HepG2 (cell line): ENCODE measurements around the gene AUP1. TPM values are rescaled to one million over a fixed set of nuclear protein-coding genes. Genes with fewer than 3 reads are reported as not detected.
A peak's percentile ranks its signal among the peaks of the same experiment; 100 is the strongest.

ENCODE experiments used
- ATAC-seq: fragments of 200-7000 bp; cut with Tn5 transposase; 3 replicates; pipeline ENCODE4 v1.9.1; 2020; ENCODE audit warnings: mild to moderate bottlenecking, moderate library complexity
- BruUV-seq: library from RNA; stranded (reverse); fragments of 400-500 nt; replicated peaks from 2 replicates; lab custom pipeline; 2021; lab: Mats Ljungman, UMichigan
- CTCF ChIA-PET: fragments of 300-600 bp; formaldehyde crosslinking; extraction: SDS; loops from one replicate; lab custom pipeline; 2021; ENCODE audit warnings: low total read pairs, inconsistent platforms, low intra/inter-chr PET ratio; lab: Yijun Ruan, JAX
- POLR2A ChIA-PET: fragments of 350-600 bp; sonication (Branson Sonifier 250); formaldehyde crosslinking; loops from one replicate; lab custom pipeline; 2020; ENCODE audit warnings: antibody characterized with exemption, inconsistent platforms; lab: Yijun Ruan, JAX
- DNase-seq: peaks from one replicate; pipeline ENCODE4 v3.0.0-alpha.2; 2015; ENCODE audit warnings: low spot score
- FAIRE-seq: peaks from 3 replicates; lab custom pipeline; 2011; peaks lifted over from hg19 to GRCh38; lab: Jason Lieb, UNC
- H2AFZ ChIP-seq: one replicate; pipeline ENCODE4 v1.6.1; 2011; ENCODE audit warnings: low read length, inconsistent platforms
- H3K27ac ChIP-seq: fragments of 300-600 bp; 3 replicates; pipeline ENCODE4 v1.8.0; 2011; ENCODE audit warnings: mixed run types, mild to moderate bottlenecking, mixed read lengths, low read length, inconsistent platforms; ENCODE audit not compliant: insufficient read depth; ENCODE audit errors: extremely low read length
- H3K27me3 ChIP-seq, 2 experiments: fragments of 200-600 bp in 1 of 2; 2 replicates in 1 of 2; 3 replicates in 1 of 2; pipeline versions ENCODE4 v1.6.0 to v1.8.0; 2011; ENCODE audit warnings: low read length in 2 of 2, mild to moderate bottlenecking in 2 of 2, moderate library complexity in 2 of 2, inconsistent platforms in 1 of 2; ENCODE audit not compliant: insufficient read depth in 2 of 2, control insufficient read depth in 1 of 2
- H3K36me3 ChIP-seq, 2 experiments: fragments of 200-600 bp in 1 of 2; replicated peaks in 1 of 2; 2 replicates in 1 of 2; 3 replicates in 1 of 2; pipeline versions ENCODE4 v1.5.1 to v1.8.0; 2011; ENCODE audit warnings: low read length in 2 of 2, inconsistent platforms in 1 of 2; ENCODE audit not compliant: insufficient read depth in 2 of 2, control insufficient read depth in 1 of 2
- H3K4me1 ChIP-seq: 2 replicates; pipeline ENCODE4 v1.5.1; 2012; ENCODE audit warnings: low read length, inconsistent platforms; ENCODE audit not compliant: insufficient read depth
- H3K4me2 ChIP-seq: 2 replicates; pipeline ENCODE4 v1.6.0; 2011; ENCODE audit warnings: low read depth, low read length, inconsistent platforms
- H3K4me3 ChIP-seq, 3 experiments: fragments of 200-600 bp in 1 of 3; sonication (generic), shearing (Covaris generic) in 1 of 3; replicated peaks in 1 of 3; 2 replicates each; pipeline ENCODE4 v1.5.1; 2011 to 2016; ENCODE audit warnings: low read length in 3 of 3, inconsistent platforms in 2 of 3, low read depth in 2 of 3, mild to moderate bottlenecking in 2 of 3, control low read depth in 1 of 3, mixed read lengths in 1 of 3; ENCODE audit not compliant: insufficient read depth in 1 of 3
- H3K79me2 ChIP-seq: one replicate; pipeline ENCODE4 v1.6.1; 2011; ENCODE audit warnings: low read length, inconsistent platforms; ENCODE audit not compliant: insufficient read depth
- H3K9ac ChIP-seq: 2 replicates; pipeline ENCODE4 v1.6.0; 2011; ENCODE audit warnings: mild to moderate bottlenecking, low read depth, low read length, inconsistent platforms; ENCODE audit not compliant: insufficient read depth
- H3K9me3 ChIP-seq: 2 replicates; pipeline ENCODE4 v1.5.1; 2012; ENCODE audit warnings: mild to moderate bottlenecking, low read length
- H4K20me1 ChIP-seq: 2 replicates; pipeline ENCODE4 v1.6.0; 2011; ENCODE audit warnings: inconsistent platforms, mild to moderate bottlenecking, low read length, moderate library complexity; ENCODE audit not compliant: insufficient read depth
- AKAP8 ChIP-seq: sonication (generic); formaldehyde crosslinking; IDR thresholded peaks from 2 replicates; pipeline ENCODE4 v1.5.1; 2020; ENCODE audit warnings: mild to moderate bottlenecking, missing genetic modification reagents
- CAMTA2 ChIP-seq: sonication (generic); formaldehyde crosslinking; IDR thresholded peaks from 2 replicates; pipeline ENCODE4 v1.4.0; 2020; ENCODE audit warnings: mild to moderate bottlenecking, missing genetic modification reagents, borderline replicate concordance
- GZF1 ChIP-seq: sonication (generic); formaldehyde crosslinking; IDR thresholded peaks from 2 replicates; pipeline ENCODE4 v1.5.1; 2020; ENCODE audit warnings: mild to moderate bottlenecking, missing genetic modification reagents
- HIVEP1 ChIP-seq: sonication (generic); formaldehyde crosslinking; IDR thresholded peaks from 2 replicates; pipeline ENCODE4 v1.4.0; 2020; ENCODE audit warnings: mild to moderate bottlenecking, missing genetic modification reagents
- KDM2A ChIP-seq: sonication (generic); formaldehyde crosslinking; IDR thresholded peaks from 2 replicates; pipeline ENCODE4 v1.4.0; 2020; ENCODE audit warnings: low read depth, missing genetic modification reagents, borderline replicate concordance
- KDM5B ChIP-seq: sonication (generic); formaldehyde crosslinking; IDR thresholded peaks from 2 replicates; pipeline ENCODE4 v1.4.0; 2020; ENCODE audit warnings: missing genetic modification reagents, mild to moderate bottlenecking, borderline replicate concordance
- MED8 ChIP-seq: sonication (generic); formaldehyde crosslinking; IDR thresholded peaks from 2 replicates; pipeline ENCODE4 v1.8.1; 2023; ENCODE audit warnings: mild to moderate bottlenecking, missing genetic modification reagents; ENCODE audit not compliant: insufficient replicate concordance
- NR2F2 ChIP-seq: IDR thresholded peaks from 2 replicates; pipeline ENCODE4 v1.6.1; 2012; ENCODE audit warnings: low read depth, inconsistent platforms, borderline replicate concordance
- SMARCE1 ChIP-seq: fragments of 450-650 bp; IDR thresholded peaks from 2 replicates; pipeline ENCODE4 v1.6.1; 2017; ENCODE audit warnings: borderline replicate concordance
- ZC3H13 ChIP-seq: sonication (generic); formaldehyde crosslinking; IDR thresholded peaks from 2 replicates; pipeline ENCODE4 v1.8.1; 2023; ENCODE audit warnings: mild to moderate bottlenecking, missing genetic modification reagents, moderate library complexity
- ZNF234 ChIP-seq: sonication (generic); formaldehyde crosslinking; conservative IDR thresholded peaks from 2 replicates; pipeline ENCODE4 v1.5.1; 2020; ENCODE audit warnings: mild to moderate bottlenecking, missing genetic modification reagents
- ZNF263 ChIP-seq: sonication (generic); formaldehyde crosslinking; IDR thresholded peaks from 2 replicates; pipeline ENCODE4 v1.4.0; 2020; ENCODE audit warnings: missing genetic modification reagents
- WGBS: methylation state at CpG from one replicate; pipeline ENCODE4 v1.1.6; 2017; ENCODE audit warnings: low lambda C conversion rate; 5-methylcytosine and 5-hydroxymethylcytosine counted together
- in situ Hi-C: cut with HindIII; loops from 2 replicates; pipeline ENCODE4 v1.10.0; 2017; ENCODE audit warnings: low pct_unique_long_range_greater_than_20kb; ENCODE audit not compliant: extremely low pct_ligation_motif_present
- intact Hi-C: fragments of 100-400 bp; cut with micrococcal nuclease; formaldehyde crosslinking; loops from one replicate; pipeline ENCODE4 v1.10.0; 2022; ENCODE audit not compliant: unreplicated experiment
- polyA plus RNA-seq, 8 experiments: library from polyadenylated mRNA; depleted of rRNA in 3 of 8; stranded (reverse) in 7 of 8; unstranded in 1 of 8; fragments of >200 nt; fragmentation: Illumina TruSeq in 4 of 8; extraction: Trizol in 4 of 8; gene quantifications; 2 replicates each; pipeline versions ENCODE4 v1.2.1 to v1.2.3, GENCODE V29; 2011 to 2016; ENCODE audit warnings: low read depth in 4 of 8, missing spikeins in 1 of 8, mixed read lengths in 1 of 8; ENCODE audit not compliant: insufficient read depth in 1 of 8
- total RNA-seq, 5 experiments: library from RNA; depleted of rRNA; stranded (reverse); fragments of >200 nt; fragmentation: Illumina TruSeq; extraction: Trizol; gene quantifications; 2 replicates each; pipeline ENCODE4 v1.2.3, GENCODE V29; 2016; ENCODE audit warnings: low read depth in 1 of 5
- TF ChIP-seq, protein P1 (sequence below): sonication (generic); formaldehyde crosslinking; IDR thresholded peaks from 2 replicates; pipeline ENCODE4 v1.5.1; 2020; ENCODE audit warnings: mild to moderate bottlenecking, missing genetic modification reagents
- TF ChIP-seq, protein P2 (sequence below): sonication (generic); formaldehyde crosslinking; IDR thresholded peaks from 2 replicates; pipeline ENCODE4 v1.5.1; 2020; ENCODE audit warnings: mild to moderate bottlenecking, moderate library complexity, missing genetic modification reagents

AUP1 gene
- total and polyA plus RNA-seq, 2 of the 13 experiments (the other 11 are each of a cell fraction or from before 2014, with no cell fraction given) = 174 to 267 TPM

DNA sequence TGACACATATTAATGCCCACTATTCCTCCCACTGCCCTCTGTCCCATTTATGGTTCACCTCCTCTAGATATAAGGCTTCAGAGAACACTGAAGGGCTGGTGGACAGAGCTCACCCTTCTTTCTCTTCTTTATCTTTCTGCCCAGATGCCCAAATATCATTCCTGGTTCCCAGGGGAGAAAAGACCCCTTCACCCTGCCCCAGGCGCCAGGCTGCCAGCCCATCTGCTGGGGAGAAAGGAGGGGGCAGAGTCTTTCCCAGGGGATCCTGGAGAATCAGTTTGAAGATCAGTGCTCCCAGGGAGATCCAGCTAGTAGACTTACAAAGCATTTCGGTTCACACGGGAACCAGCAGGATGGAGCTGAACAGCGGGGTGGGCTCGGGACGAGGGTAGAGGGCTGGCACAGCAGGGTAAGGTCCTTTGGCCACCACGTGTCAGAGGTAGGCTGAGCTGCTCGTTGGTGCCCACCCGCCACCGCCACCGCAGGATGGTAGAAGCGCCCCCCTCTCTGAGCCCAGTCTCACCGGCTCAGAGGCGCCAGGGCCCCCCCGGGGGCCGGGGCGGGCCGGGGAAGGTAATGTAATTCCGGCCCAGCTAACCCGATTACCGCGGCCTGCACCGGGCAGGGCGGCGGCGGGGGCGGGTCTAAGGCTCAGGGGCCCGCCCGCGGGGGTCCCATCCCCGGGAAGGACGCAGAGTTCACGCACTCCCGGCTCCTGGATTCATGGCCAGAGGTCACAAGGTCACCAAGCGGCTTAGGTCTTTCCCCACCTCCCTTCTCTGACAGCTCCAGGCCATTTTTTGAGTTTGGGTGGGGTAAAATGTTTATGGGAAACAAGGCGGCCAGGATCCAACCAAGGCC lies 16.5 kb downstream of the AUP1 start (continued):
- TF ChIP-seq NR2F2 = peak; percentile 54; the same call in 1 of the 2 replicates
- peak; percentile 27; the same call in 1 of the 2 replicates for TF ChIP-seq ZNF263

DNA sequence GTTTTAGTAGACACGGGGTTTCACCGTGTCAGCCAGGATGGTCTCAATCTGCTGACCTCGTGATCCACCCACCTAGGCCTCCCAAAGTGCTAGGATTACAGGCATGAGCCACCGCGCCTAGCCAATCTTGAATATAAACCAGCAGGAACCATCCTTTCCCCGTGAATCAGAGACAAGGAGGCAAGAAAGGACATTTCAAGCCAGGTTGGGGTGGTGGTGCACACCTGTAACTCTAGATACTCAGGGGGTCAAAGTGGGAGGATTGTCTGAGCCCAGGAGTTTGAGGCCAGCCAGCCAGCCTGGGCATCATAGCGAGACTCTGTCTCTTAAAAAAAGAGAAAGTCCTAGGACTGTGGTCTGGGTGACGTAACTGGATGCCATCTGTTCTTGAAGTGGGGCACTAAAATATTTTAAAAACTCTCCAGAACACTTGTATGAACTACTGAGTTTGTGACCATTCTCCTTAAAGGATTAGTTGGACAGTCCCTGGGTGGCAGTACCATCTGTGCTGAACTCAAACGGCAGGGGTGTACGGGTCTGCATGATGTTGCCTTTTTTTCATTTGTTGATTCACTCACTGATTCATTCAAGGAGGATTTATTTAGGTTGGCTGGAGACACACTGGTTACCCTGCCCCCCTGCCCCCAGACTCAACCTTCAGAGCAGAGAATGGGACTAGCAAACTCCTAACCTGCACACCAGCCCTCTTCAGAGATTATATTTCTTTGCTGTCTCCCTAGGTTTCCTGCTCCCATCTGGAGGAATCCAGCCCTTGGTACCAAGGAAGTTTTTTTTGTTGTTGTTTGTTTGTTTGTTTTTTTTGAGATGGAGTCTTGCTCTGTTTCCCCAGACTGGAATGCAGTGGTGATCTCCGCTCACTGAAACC lies 18.2 kb downstream of the AUP1 start:
- Histone ChIP-seq H3K9ac (no peak overlapping the region), H3K4me2 (0 out of 2 replicates have a peak overlapping the region, but pooled peaks have one; percentile 0), H2AFZ (no peak overlapping the region), H4K20me1 (no peaks in the 10 kb centered on the region), H3K9me3 (no peaks in the 10 kb centered on the region), H3K4me1 (peaks cover 61% of the 10 kb centered on the region), H3K79me2 (peaks cover 8% of the 10 kb centered on the region), H3K36me3 (no peaks in the 10 kb centered on the region; a peak in 1 of 5 replicates), H3K4me3 (no peak overlapping the region; a peak in 1 of 6 replicates), H3K27me3 (no peaks in the 10 kb centered on the region; a peak in 1 of 5 replicates), H3K27ac (no peak overlapping the region)
- 51% methylated on average over 11 of the region's 11 CpGs for WGBS
- CTCF ChIA-PET = no interaction called here
- no TSS peak for BruUV-seq
- FAIRE-seq (no peak), ATAC-seq (no peak), DNase-seq (no peak)
- POLR2A ChIA-PET = interaction anchor here (0.6 to 16.5 kb wide), 10 partner anchors 9 to 312 kb away, joined by 3 to 795 read pairs (median 8); partner anchors contain the start of genes AUP1, CCDC142, DQX1 and HTRA2
- in situ Hi-C loops = no loop called here
- intact Hi-C loops = no loop called here
- 0 out of 2 replicates have a peak, but pooled peaks have one; percentile 30 for TF ChIP-seq KDM2A (CRISPR knock-in tag)
- TF ChIP-seq SMARCE1 = no peak
- TF ChIP-seq GZF1 (CRISPR knock-in tag) = 0 out of 2 replicates have a peak, but pooled peaks have one; percentile 47
- TF ChIP-seq, protein P1, sequence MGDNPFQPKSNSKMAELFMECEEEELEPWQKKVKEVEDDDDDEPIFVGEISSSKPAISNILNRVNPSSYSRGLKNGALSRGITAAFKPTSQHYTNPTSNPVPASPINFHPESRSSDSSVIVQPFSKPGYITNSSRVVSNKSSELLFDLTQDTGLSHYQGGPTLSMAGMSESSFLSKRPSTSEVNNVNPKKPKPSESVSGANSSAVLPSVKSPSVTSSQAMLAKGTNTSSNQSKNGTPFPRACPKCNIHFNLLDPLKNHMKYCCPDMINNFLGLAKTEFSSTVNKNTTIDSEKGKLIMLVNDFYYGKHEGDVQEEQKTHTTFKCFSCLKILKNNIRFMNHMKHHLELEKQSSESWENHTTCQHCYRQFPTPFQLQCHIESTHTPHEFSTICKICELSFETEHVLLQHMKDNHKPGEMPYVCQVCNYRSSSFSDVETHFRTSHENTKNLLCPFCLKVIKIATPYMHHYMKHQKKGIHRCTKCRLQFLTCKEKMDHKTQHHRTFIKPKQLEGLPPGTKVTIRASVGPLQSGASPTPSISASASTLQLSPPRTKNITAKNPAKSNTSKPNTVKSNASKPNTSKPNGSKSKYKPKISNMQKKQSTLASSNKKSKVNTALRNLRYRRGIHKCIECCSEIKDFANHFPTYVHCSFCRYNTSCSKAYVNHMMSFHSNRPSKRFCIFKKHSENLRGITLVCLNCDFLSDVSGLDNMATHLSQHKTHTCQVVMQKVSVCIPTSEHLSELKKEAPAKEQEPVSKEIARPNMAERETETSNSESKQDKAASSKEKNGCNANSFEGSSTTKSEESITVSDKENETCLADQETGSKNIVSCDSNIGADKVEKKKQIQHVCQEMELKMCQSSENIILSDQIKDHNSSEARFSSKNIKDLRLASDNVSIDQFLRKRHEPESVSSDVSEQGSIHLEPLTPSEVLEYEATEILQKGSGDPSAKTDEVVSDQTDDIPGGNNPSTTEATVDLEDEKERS (CRISPR knock-in tag) = peak; percentile 65; the same call in 1 of the 2 replicates
- TF ChIP-seq CAMTA2 (CRISPR knock-in tag) = 0 out of 2 replicates have a peak, but pooled peaks have one; percentile 72
- TF ChIP-seq MED8 (CRISPR knock-in tag) = peak; percentile 42
- TF ChIP-seq, protein P2, sequence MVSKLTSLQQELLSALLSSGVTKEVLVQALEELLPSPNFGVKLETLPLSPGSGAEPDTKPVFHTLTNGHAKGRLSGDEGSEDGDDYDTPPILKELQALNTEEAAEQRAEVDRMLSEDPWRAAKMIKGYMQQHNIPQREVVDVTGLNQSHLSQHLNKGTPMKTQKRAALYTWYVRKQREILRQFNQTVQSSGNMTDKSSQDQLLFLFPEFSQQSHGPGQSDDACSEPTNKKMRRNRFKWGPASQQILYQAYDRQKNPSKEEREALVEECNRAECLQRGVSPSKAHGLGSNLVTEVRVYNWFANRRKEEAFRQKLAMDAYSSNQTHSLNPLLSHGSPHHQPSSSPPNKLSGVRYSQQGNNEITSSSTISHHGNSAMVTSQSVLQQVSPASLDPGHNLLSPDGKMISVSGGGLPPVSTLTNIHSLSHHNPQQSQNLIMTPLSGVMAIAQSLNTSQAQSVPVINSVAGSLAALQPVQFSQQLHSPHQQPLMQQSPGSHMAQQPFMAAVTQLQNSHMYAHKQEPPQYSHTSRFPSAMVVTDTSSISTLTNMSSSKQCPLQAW (CRISPR knock-in tag) = no peak
- TF ChIP-seq KDM5B (CRISPR knock-in tag) = 0 out of 2 replicates have a peak, but pooled peaks have one; percentile 47
- peak; percentile 68; the same call in 1 of the 2 replicates for TF ChIP-seq ZC3H13 (CRISPR knock-in tag)
- 0 out of 2 replicates have a peak, but pooled peaks have one; percentile 46 for TF ChIP-seq HIVEP1 (CRISPR knock-in tag)
- TF ChIP-seq AKAP8 (CRISPR knock-in tag) = peak; percentile 25; the same call in 1 of the 2 replicates
- TF ChIP-seq ZNF234 = no peak
